ENCODE measurements around the gene FUBP1. TPM values are rescaled to one million over a fixed set of nuclear protein-coding genes. Genes with fewer than 3 reads are reported as not detected.

The FUBP1 gene
- total and polyA plus RNA-seq, 2 donors (not counting 1 experiment from before 2014, with no cell fraction given), result 95.8 to 249 TPM

DNA sequence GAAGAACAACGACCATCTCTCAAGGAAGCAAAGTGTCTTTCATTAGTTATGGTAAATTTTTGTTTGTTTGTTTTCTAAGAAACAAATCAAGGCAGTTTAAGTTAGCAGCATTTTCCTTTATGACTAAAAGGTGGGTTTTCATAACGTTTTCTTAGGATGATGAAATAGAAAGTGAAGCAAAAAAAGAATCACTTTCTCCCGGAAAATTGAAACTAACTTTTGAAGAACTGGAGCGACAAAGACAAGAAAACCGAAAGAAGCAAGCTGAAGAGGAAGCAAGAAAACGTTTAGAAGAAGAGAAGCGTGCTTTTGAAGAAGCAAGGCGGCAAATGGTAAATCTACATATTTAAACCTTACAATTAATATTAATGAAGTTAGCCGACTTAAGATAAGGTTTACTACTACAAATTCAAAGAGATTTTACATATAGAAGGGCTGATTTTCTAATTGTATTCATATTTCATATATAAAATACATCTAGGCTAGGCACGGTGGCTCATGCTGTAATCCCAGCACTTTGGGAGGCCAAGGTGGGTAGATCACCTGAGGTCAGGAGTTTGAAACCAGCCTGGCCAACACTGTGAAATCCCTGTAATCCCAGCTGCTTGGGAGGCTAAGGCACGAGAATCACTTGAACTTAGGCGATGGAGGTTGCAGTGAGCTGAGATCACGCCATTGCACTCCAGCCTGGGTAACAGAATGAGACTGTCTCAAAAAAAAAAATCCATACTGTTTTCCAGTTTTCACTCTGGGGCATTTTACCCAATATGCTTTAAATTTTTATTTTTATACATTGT, 52.1 kb downstream of the FUBP1 start:
- H3K36me3 ChIP-seq (replicated peaks in 1 of 2; ENCODE audit: control extremely low read depth in 1 of 2, control insufficient read depth in 1 of 2, extremely low read depth in 1 of 2, insufficient read depth in 2 of 2, low read length in 1 of 2), result no peaks in the 10 kb centered on the region
- Mint-ChIP-seq H3K27me3 (no peaks in the 10 kb centered on the region), H3K4me3 (peak overlapping the region; percentile 85), H3K27ac (peak overlapping the region; percentile 64), H3K9me3 (ENCODE audit: insufficient read depth) (no peaks in the 10 kb centered on the region), H3K4me1 (peaks cover 14% of the 10 kb centered on the region)
- DNase-seq (peak; percentile 44), ATAC-seq (ENCODE audit: low read depth) (no peak)
- H3K79me2 ChIP-seq (ENCODE audit: control insufficient read depth, insufficient read depth, low read length), result no peaks in the 10 kb centered on the region
- TF ChIP-seq, protein P1, sequence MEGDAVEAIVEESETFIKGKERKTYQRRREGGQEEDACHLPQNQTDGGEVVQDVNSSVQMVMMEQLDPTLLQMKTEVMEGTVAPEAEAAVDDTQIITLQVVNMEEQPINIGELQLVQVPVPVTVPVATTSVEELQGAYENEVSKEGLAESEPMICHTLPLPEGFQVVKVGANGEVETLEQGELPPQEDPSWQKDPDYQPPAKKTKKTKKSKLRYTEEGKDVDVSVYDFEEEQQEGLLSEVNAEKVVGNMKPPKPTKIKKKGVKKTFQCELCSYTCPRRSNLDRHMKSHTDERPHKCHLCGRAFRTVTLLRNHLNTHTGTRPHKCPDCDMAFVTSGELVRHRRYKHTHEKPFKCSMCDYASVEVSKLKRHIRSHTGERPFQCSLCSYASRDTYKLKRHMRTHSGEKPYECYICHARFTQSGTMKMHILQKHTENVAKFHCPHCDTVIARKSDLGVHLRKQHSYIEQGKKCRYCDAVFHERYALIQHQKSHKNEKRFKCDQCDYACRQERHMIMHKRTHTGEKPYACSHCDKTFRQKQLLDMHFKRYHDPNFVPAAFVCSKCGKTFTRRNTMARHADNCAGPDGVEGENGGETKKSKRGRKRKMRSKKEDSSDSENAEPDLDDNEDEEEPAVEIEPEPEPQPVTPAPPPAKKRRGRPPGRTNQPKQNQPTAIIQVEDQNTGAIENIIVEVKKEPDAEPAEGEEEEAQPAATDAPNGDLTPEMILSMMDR (IDR thresholded peaks at IDR 0.05), result no peak
- TF ChIP-seq EZH2 (IDR thresholded peaks at IDR 0.05; ENCODE audit: borderline replicate concordance, insufficient read depth, low read depth, low read length, poor library complexity, severe bottlenecking), result no peak
- peak overlapping the region; percentile 62 for H3K4me2 ChIP-seq (replicated peaks; ENCODE audit: low read depth, low read length, poor library complexity, severe bottlenecking)
- H2AFZ ChIP-seq (ENCODE audit: insufficient read depth, low read depth, low read length, poor library complexity, severe bottlenecking), result peak overlapping the region; percentile 65
- H3K27ac ChIP-seq (ENCODE audit: low read length in 2 of 2), result peak overlapping the region in 1 of 2 donors; percentile 47
- no peaks in the 10 kb centered on the region for H4K20me1 ChIP-seq (ENCODE audit: control insufficient read depth, insufficient read depth, low read length, poor library complexity, severe bottlenecking)
- H3K9me3 ChIP-seq (ENCODE audit: control extremely low read depth in 1 of 3, control insufficient read depth in 2 of 3, insufficient read depth in 1 of 3, low read length in 2 of 3), result no peaks in the 10 kb centered on the region
- H3K9ac ChIP-seq (ENCODE audit: low read length), result peak overlapping the region; percentile 72
- intact Hi-C loops (cut with micrococcal nuclease), result no loop called here
- peak overlapping the region; percentile 1 to 69 (median 47) for H3K4me3 ChIP-seq (ENCODE audit: control extremely low read depth in 1 of 5, extremely low read depth in 1 of 5, insufficient read depth in 1 of 5, low read depth in 2 of 5, low read length in 4 of 5)
- POLR2A ChIA-PET, result no interaction called here
- H3K27me3 ChIP-seq (replicated peaks in 1 of 4; ENCODE audit: control extremely low read depth in 1 of 4, control insufficient read depth in 3 of 4, insufficient read depth in 4 of 4, low read length in 3 of 4), result no peaks in the 10 kb centered on the region
- WGBS (ENCODE audit: insufficient coverage), result 53% methylated on average over 2 of the region's 13 CpGs
- peaks cover 0 to 3% of the 10 kb centered on the region in 2 donors for H3K4me1 ChIP-seq (ENCODE audit: control insufficient read depth in 2 of 2, insufficient read depth in 2 of 2, low read length in 2 of 2)
- CTCF ChIA-PET, result no interaction called here

DNA sequence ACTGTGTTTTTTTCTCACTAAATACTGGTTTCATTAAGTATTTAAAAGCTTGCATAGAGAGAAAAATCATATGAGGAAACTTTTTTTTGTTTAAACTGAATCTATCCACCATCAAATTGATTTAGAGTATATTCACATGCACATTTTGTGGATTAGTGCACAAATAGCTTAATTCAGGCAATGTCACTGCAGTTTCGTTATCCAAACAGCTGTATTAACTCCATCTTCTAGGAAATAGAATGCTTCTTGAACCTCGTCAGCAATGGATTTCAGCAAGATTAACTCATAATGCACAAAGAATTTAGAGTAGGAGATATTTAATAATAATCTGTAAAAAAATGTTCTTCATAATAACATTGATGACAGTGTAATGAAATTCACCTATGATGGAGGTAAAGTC, 52.9 kb downstream of the FUBP1 start:
- no peak for ATAC-seq (ENCODE audit: low read depth)
- no CpG with 5 or more reads among the region's 2 CpGs for WGBS (ENCODE audit: insufficient coverage)
- Histone ChIP-seq H3K36me3 (replicated peaks in 1 of 2; ENCODE audit: control extremely low read depth in 1 of 2, control insufficient read depth in 1 of 2, extremely low read depth in 1 of 2, insufficient read depth in 2 of 2, low read length in 1 of 2) (no peaks in the 10 kb centered on the region), H3K4me1 (ENCODE audit: control insufficient read depth in 2 of 2, insufficient read depth in 2 of 2, low read length in 2 of 2) (peaks cover 0 to 3% of the 10 kb centered on the region in 2 donors), H3K4me3 (ENCODE audit: control extremely low read depth in 1 of 5, extremely low read depth in 1 of 5, insufficient read depth in 1 of 5, low read depth in 2 of 5, low read length in 4 of 5) (peak overlapping the region in 2 of 5 experiments; percentile 1 to 69), H3K27me3 (replicated peaks in 1 of 4; ENCODE audit: control extremely low read depth in 1 of 4, control insufficient read depth in 3 of 4, insufficient read depth in 4 of 4, low read length in 3 of 4) (no peaks in the 10 kb centered on the region), H3K79me2 (ENCODE audit: control insufficient read depth, insufficient read depth, low read length) (no peaks in the 10 kb centered on the region), H3K4me2 (replicated peaks; ENCODE audit: low read depth, low read length, poor library complexity, severe bottlenecking) (peak overlapping the region; percentile 62), H3K9me3 (ENCODE audit: control extremely low read depth in 1 of 3, control insufficient read depth in 2 of 3, insufficient read depth in 1 of 3, low read length in 2 of 3) (no peaks in the 10 kb centered on the region), H3K27ac (ENCODE audit: low read length in 2 of 2) (no peak overlapping the region), H2AFZ (ENCODE audit: insufficient read depth, low read depth, low read length, poor library complexity, severe bottlenecking) (peak overlapping the region; percentile 65), H4K20me1 (ENCODE audit: control insufficient read depth, insufficient read depth, low read length, poor library complexity, severe bottlenecking) (no peaks in the 10 kb centered on the region), H3K9ac (ENCODE audit: low read length) (peak overlapping the region; percentile 72)
- no peaks in the 10 kb centered on the region for H3K27me3 Mint-ChIP-seq
- no peak overlapping the region for H3K4me3 Mint-ChIP-seq
- H3K4me1 Mint-ChIP-seq, result peaks cover 14% of the 10 kb centered on the region
- H3K27ac Mint-ChIP-seq, result no peak overlapping the region
- CTCF ChIA-PET, result no interaction called here
- no peak for DNase-seq
- intact Hi-C loops (cut with micrococcal nuclease), result no loop called here
- POLR2A ChIA-PET, result no interaction called here
- TF ChIP-seq, protein P1 (IDR thresholded peaks at IDR 0.05), result no peak
- no peak for TF ChIP-seq EZH2 (IDR thresholded peaks at IDR 0.05; ENCODE audit: borderline replicate concordance, insufficient read depth, low read depth, low read length, poor library complexity, severe bottlenecking)
- no peaks in the 10 kb centered on the region for H3K9me3 Mint-ChIP-seq (ENCODE audit: insufficient read depth)
